Measurements from ENCODE around the gene STX7. TPM values are rescaled to one million over a fixed set of nuclear protein-coding genes. Genes with fewer than 3 reads are reported as not detected.

STX7 gene
- total RNA-seq, 1 experiment from 2014 or later, result 33.0 TPM

- Mint-ChIP-seq H3K27me3 (ENCODE audit: insufficient read depth, unreplicated experiment) (no peaks in the 10 kb centered on the region), H3K9me3 (ENCODE audit: unreplicated experiment) (no peaks in the 10 kb centered on the region), H3K4me3 (ENCODE audit: unreplicated experiment) (peak overlapping the region; percentile 92), H3K4me1 (ENCODE audit: insufficient read depth, unreplicated experiment) (peaks cover 32% of the 10 kb centered on the region), H3K27ac (ENCODE audit: low read depth, unreplicated experiment) (peak overlapping the region; percentile 82), H3K36me3 (ENCODE audit: insufficient read depth, unreplicated experiment) (no peaks in the 10 kb centered on the region)
- POLR2A ChIA-PET, result interaction anchor here (0.7 to 4.5 kb wide), 15 partner anchors 13 to 311 kb away, joined by 3 to 66 read pairs (median 4); partner anchors contain the start of genes RPS12 and SLC18B1
- no peak for DNase-seq (ENCODE audit: unreplicated experiment)
- no TSS peak for BruUV-seq (replicated peaks)
- intact Hi-C loops (cut with micrococcal nuclease), result no loop called here
- TF ChIP-seq CTCF (IDR thresholded peaks at IDR 0.05; ENCODE audit: unreplicated experiment), result no peak
- CTCF ChIA-PET, result interaction anchor here (0.6 to 1.7 kb wide), 3 partner anchors 18 to 28 kb away, joined by 4 to 6 read pairs (median 4); no protein-coding TSS in a partner anchor
These were observed 626 bp downstream of the STX7 start for GRCh38 chr6:132512342-132512637.

DNA sequence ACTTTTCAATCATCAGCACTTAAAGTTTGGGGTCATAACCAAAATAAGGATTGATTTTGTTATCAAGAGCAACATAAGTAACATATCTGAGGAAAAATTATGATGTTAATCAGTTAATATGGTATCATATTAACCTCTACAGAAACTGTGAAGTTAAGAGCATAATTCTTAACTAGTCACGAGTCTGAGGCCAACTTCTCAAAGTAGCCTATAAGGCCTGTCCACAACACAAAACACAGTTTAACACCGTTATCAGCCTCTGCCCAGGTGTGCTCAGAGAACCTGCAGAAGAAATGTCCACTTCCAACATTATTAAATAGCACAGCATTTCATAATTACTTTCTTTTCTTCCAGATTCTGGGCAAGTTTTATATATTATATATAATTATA is 1.1 kb downstream of the STX7 start:
- no TSS peak for BruUV-seq (replicated peaks)
- POLR2A ChIA-PET, result interaction anchor here (0.6 to 4.5 kb wide), 8 partner anchors 15 to 303 kb away, joined by 3 to 66 read pairs (median 4); partner anchors contain the start of genes RPS12 and SLC18B1
- DNase-seq (ENCODE audit: unreplicated experiment), result no peak
- TF ChIP-seq CTCF (IDR thresholded peaks at IDR 0.05; ENCODE audit: unreplicated experiment), result no peak
- H3K27ac Mint-ChIP-seq (ENCODE audit: low read depth, unreplicated experiment), result peak overlapping the region; percentile 82
- H3K27me3 Mint-ChIP-seq (ENCODE audit: insufficient read depth, unreplicated experiment), result no peaks in the 10 kb centered on the region
- H3K4me3 Mint-ChIP-seq (ENCODE audit: unreplicated experiment), result peak overlapping the region; percentile 92
- H3K4me1 Mint-ChIP-seq (ENCODE audit: insufficient read depth, unreplicated experiment), result peaks cover 32% of the 10 kb centered on the region
- no peaks in the 10 kb centered on the region for H3K9me3 Mint-ChIP-seq (ENCODE audit: unreplicated experiment)
- H3K36me3 Mint-ChIP-seq (ENCODE audit: insufficient read depth, unreplicated experiment), result no peaks in the 10 kb centered on the region
- CTCF ChIA-PET, result interaction anchor here (0.7 to 2.0 kb wide), 4 partner anchors 28 to 1443 kb away, joined by 3 to 13 read pairs (median 5); no protein-coding TSS in a partner anchor
- intact Hi-C loops (cut with micrococcal nuclease), result no loop called here

- Mint-ChIP-seq H3K27me3 (ENCODE audit: insufficient read depth, unreplicated experiment) (no peaks in the 10 kb centered on the region), H3K27ac (ENCODE audit: low read depth, unreplicated experiment) (peak overlapping the region; percentile 82), H3K9me3 (ENCODE audit: unreplicated experiment) (no peaks in the 10 kb centered on the region), H3K4me1 (ENCODE audit: insufficient read depth, unreplicated experiment) (peaks cover 32% of the 10 kb centered on the region), H3K36me3 (ENCODE audit: insufficient read depth, unreplicated experiment) (peaks cover under 1% of the 10 kb centered on the region), H3K4me3 (ENCODE audit: unreplicated experiment) (peak overlapping the region; percentile 92)
- no peak for TF ChIP-seq CTCF (IDR thresholded peaks at IDR 0.05; ENCODE audit: unreplicated experiment)
- ChIA-PET CTCF (interaction anchor here (0.7 to 2.0 kb wide), 3 partner anchors 175 to 1443 kb away, joined by 3 to 13 read pairs (median 4); no protein-coding TSS in a partner anchor), POLR2A (interaction anchor here (0.6 to 4.5 kb wide), 4 partner anchors 19 to 303 kb away, joined by 3 to 66 read pairs (median 4); partner anchors contain the start of gene RPS12)
- BruUV-seq (replicated peaks), result no TSS peak
- DNase-seq (ENCODE audit: unreplicated experiment), result no peak
- intact Hi-C loops (cut with micrococcal nuclease), result no loop called here
These were observed 1.6 kb downstream of the STX7 start for GRCh38 chr6:132511210-132511830.

GRCh38 chr6:132506869-132507808 is 5.8 kb downstream of the STX7 start:
- H3K27me3 Mint-ChIP-seq (ENCODE audit: insufficient read depth, unreplicated experiment), result no peaks in the 10 kb centered on the region
- H3K4me1 Mint-ChIP-seq (ENCODE audit: insufficient read depth, unreplicated experiment), result peaks cover 23% of the 10 kb centered on the region
- no peaks in the 10 kb centered on the region for H3K9me3 Mint-ChIP-seq (ENCODE audit: unreplicated experiment)
- DNase-seq (ENCODE audit: unreplicated experiment), result no peak
- intact Hi-C loops (cut with micrococcal nuclease), result no loop called here
- peaks cover 22% of the 10 kb centered on the region for H3K36me3 Mint-ChIP-seq (ENCODE audit: insufficient read depth, unreplicated experiment)
- no peak overlapping the region for H3K27ac Mint-ChIP-seq (ENCODE audit: low read depth, unreplicated experiment)
- no peak overlapping the region for H3K4me3 Mint-ChIP-seq (ENCODE audit: unreplicated experiment)
- ChIA-PET CTCF (interaction anchor here (1.6 kb wide), 1 partner anchor 227 kb away, joined by 5 read pairs; no protein-coding TSS in a partner anchor), POLR2A (interaction anchor here (0.9 to 1.2 kb wide), 3 partner anchors 10 to 1471 kb away, joined by 3 to 5 read pairs (median 4); partner anchors contain the start of gene RPS12)
- TF ChIP-seq CTCF (IDR thresholded peaks at IDR 0.05; ENCODE audit: unreplicated experiment), result no peak
- no TSS peak for BruUV-seq (replicated peaks)

Data from MCF 10A (cell line).